HepG2 (cell line): ENCODE measurements around the gene TRIM8. TPM values are rescaled to one million over a fixed set of nuclear protein-coding genes. Genes with fewer than 3 reads are reported as not detected.
A peak's percentile ranks its signal among the peaks of the same experiment; 100 is the strongest.

ENCODE experiments used
- ATAC-seq: fragments of 200-7000 bp; cut with Tn5 transposase; 3 replicates; pipeline ENCODE4 v1.9.1; 2020; ENCODE audit warnings: mild to moderate bottlenecking, moderate library complexity
- BruUV-seq: library from RNA; stranded (reverse); fragments of 400-500 nt; replicated peaks from 2 replicates; lab custom pipeline; 2021; lab: Mats Ljungman, UMichigan
- CTCF ChIA-PET: fragments of 300-600 bp; formaldehyde crosslinking; extraction: SDS; loops from one replicate; lab custom pipeline; 2021; ENCODE audit warnings: low total read pairs, inconsistent platforms, low intra/inter-chr PET ratio; lab: Yijun Ruan, JAX
- POLR2A ChIA-PET: fragments of 350-600 bp; sonication (Branson Sonifier 250); formaldehyde crosslinking; loops from one replicate; lab custom pipeline; 2020; ENCODE audit warnings: antibody characterized with exemption, inconsistent platforms; lab: Yijun Ruan, JAX
- DNase-seq: peaks from one replicate; pipeline ENCODE4 v3.0.0-alpha.2; 2015; ENCODE audit warnings: low spot score
- FAIRE-seq: peaks from 3 replicates; lab custom pipeline; 2011; peaks lifted over from hg19 to GRCh38; lab: Jason Lieb, UNC
- H2AFZ ChIP-seq: one replicate; pipeline ENCODE4 v1.6.1; 2011; ENCODE audit warnings: low read length, inconsistent platforms
- H3K27ac ChIP-seq: fragments of 300-600 bp; 3 replicates; pipeline ENCODE4 v1.8.0; 2011; ENCODE audit warnings: mixed run types, mild to moderate bottlenecking, mixed read lengths, low read length, inconsistent platforms; ENCODE audit not compliant: insufficient read depth; ENCODE audit errors: extremely low read length
- H3K27me3 ChIP-seq, 2 experiments: fragments of 200-600 bp in 1 of 2; 2 replicates in 1 of 2; 3 replicates in 1 of 2; pipeline versions ENCODE4 v1.6.0 to v1.8.0; 2011; ENCODE audit warnings: low read length in 2 of 2, mild to moderate bottlenecking in 2 of 2, moderate library complexity in 2 of 2, inconsistent platforms in 1 of 2; ENCODE audit not compliant: insufficient read depth in 2 of 2, control insufficient read depth in 1 of 2
- H3K36me3 ChIP-seq, 2 experiments: fragments of 200-600 bp in 1 of 2; replicated peaks in 1 of 2; 2 replicates in 1 of 2; 3 replicates in 1 of 2; pipeline versions ENCODE4 v1.5.1 to v1.8.0; 2011; ENCODE audit warnings: low read length in 2 of 2, inconsistent platforms in 1 of 2; ENCODE audit not compliant: insufficient read depth in 2 of 2, control insufficient read depth in 1 of 2
- H3K4me1 ChIP-seq: 2 replicates; pipeline ENCODE4 v1.5.1; 2012; ENCODE audit warnings: low read length, inconsistent platforms; ENCODE audit not compliant: insufficient read depth
- H3K4me2 ChIP-seq: 2 replicates; pipeline ENCODE4 v1.6.0; 2011; ENCODE audit warnings: low read depth, low read length, inconsistent platforms
- H3K4me3 ChIP-seq, 3 experiments: fragments of 200-600 bp in 1 of 3; sonication (generic), shearing (Covaris generic) in 1 of 3; replicated peaks in 1 of 3; 2 replicates each; pipeline ENCODE4 v1.5.1; 2011 to 2016; ENCODE audit warnings: low read length in 3 of 3, inconsistent platforms in 2 of 3, low read depth in 2 of 3, mild to moderate bottlenecking in 2 of 3, control low read depth in 1 of 3, mixed read lengths in 1 of 3; ENCODE audit not compliant: insufficient read depth in 1 of 3
- H3K79me2 ChIP-seq: one replicate; pipeline ENCODE4 v1.6.1; 2011; ENCODE audit warnings: low read length, inconsistent platforms; ENCODE audit not compliant: insufficient read depth
- H3K9ac ChIP-seq: 2 replicates; pipeline ENCODE4 v1.6.0; 2011; ENCODE audit warnings: mild to moderate bottlenecking, low read depth, low read length, inconsistent platforms; ENCODE audit not compliant: insufficient read depth
- H3K9me3 ChIP-seq: 2 replicates; pipeline ENCODE4 v1.5.1; 2012; ENCODE audit warnings: mild to moderate bottlenecking, low read length
- H4K20me1 ChIP-seq: 2 replicates; pipeline ENCODE4 v1.6.0; 2011; ENCODE audit warnings: inconsistent platforms, mild to moderate bottlenecking, low read length, moderate library complexity; ENCODE audit not compliant: insufficient read depth
- REPIN1 ChIP-seq: sonication (generic); formaldehyde crosslinking; IDR thresholded peaks from 2 replicates; pipeline ENCODE4 v1.8.0; 2022; ENCODE audit warnings: missing genetic modification reagents, low read depth, mild to moderate bottlenecking, borderline replicate concordance
- RFX1 ChIP-seq: fragments of 450-650 bp; IDR thresholded peaks from 2 replicates; pipeline ENCODE4 v1.6.1; 2017
- SRF ChIP-seq: IDR thresholded peaks from 2 replicates; pipeline ENCODE4 v1.6.1; 2011; ENCODE audit warnings: mild to moderate bottlenecking, low read depth, low read length, moderate library complexity
- ZNF251 ChIP-seq: sonication (generic); formaldehyde crosslinking; IDR thresholded peaks from 2 replicates; pipeline ENCODE4 v1.9.0; 2021; ENCODE audit warnings: mild to moderate bottlenecking, missing genetic modification reagents
- ZNF891 ChIP-seq: sonication (generic); formaldehyde crosslinking; IDR thresholded peaks from 2 replicates; pipeline ENCODE4 v1.5.0; 2020; ENCODE audit warnings: mild to moderate bottlenecking, missing genetic modification reagents
- WGBS: methylation state at CpG from one replicate; pipeline ENCODE4 v1.1.6; 2017; ENCODE audit warnings: low lambda C conversion rate; 5-methylcytosine and 5-hydroxymethylcytosine counted together
- in situ Hi-C: cut with HindIII; loops from 2 replicates; pipeline ENCODE4 v1.10.0; 2017; ENCODE audit warnings: low pct_unique_long_range_greater_than_20kb; ENCODE audit not compliant: extremely low pct_ligation_motif_present
- intact Hi-C: fragments of 100-400 bp; cut with micrococcal nuclease; formaldehyde crosslinking; loops from one replicate; pipeline ENCODE4 v1.10.0; 2022; ENCODE audit not compliant: unreplicated experiment
- polyA plus RNA-seq, 8 experiments: library from polyadenylated mRNA; depleted of rRNA in 3 of 8; stranded (reverse) in 7 of 8; unstranded in 1 of 8; fragments of >200 nt; fragmentation: Illumina TruSeq in 4 of 8; extraction: Trizol in 4 of 8; gene quantifications; 2 replicates each; pipeline versions ENCODE4 v1.2.1 to v1.2.3, GENCODE V29; 2011 to 2016; ENCODE audit warnings: low read depth in 4 of 8, missing spikeins in 1 of 8, mixed read lengths in 1 of 8; ENCODE audit not compliant: insufficient read depth in 1 of 8
- total RNA-seq, 5 experiments: library from RNA; depleted of rRNA; stranded (reverse); fragments of >200 nt; fragmentation: Illumina TruSeq; extraction: Trizol; gene quantifications; 2 replicates each; pipeline ENCODE4 v1.2.3, GENCODE V29; 2016; ENCODE audit warnings: low read depth in 1 of 5
- TF ChIP-seq, protein P1 (sequence below): IDR thresholded peaks from 2 replicates; pipeline ENCODE4 v1.6.1; 2018; ENCODE audit warnings: missing genetic modification reagents
- TF ChIP-seq, protein P2 (sequence below): sonication (generic); formaldehyde crosslinking; IDR thresholded peaks from 2 replicates; pipeline ENCODE4 v1.5.0; 2020; ENCODE audit warnings: mild to moderate bottlenecking, missing genetic modification reagents
- TF ChIP-seq, protein P3 (sequence below): sonication (generic); formaldehyde crosslinking; IDR thresholded peaks from 2 replicates; pipeline ENCODE4 v1.8.1; 2023; ENCODE audit warnings: mild to moderate bottlenecking, missing genetic modification reagents

Gene TRIM8
- total and polyA plus RNA-seq, 2 of the 13 experiments (the other 11 are each of a cell fraction or from before 2014, with no cell fraction given), result 38.9 to 66.5 TPM

DNA sequence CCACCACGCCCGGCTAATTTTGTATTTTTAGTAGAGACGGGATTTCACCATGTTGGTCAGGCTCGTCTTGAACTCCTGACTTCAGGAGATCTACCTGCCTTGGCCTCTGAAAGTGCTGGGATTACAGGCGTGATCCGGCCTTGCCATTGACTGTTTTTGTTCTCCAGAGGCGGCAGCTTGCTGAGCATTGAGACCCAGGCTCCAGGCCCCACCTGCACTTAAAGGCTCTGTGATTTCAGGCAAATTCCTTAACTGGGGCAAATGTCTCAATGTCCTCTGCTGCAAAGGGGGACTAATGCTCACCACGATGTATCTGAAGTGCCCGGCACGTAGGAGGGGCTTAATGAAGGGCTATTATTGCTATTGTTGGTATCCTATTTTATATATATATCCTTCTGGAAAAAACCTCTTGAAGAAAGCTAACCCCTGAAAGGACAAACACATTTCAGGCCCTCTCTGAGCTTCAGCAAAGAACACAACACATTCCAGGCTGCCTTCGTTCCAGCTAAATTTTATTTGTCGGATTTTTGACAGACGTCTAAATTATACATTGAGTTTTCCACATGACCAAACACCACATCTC is 29.0 kb downstream of the TRIM8 start:
- POLR2A ChIA-PET, result interaction anchor here (1.1 to 2.5 kb wide), 5 partner anchors 10 to 31 kb away, joined by 3 to 10 read pairs (median 9); no protein-coding TSS in a partner anchor
- 32% methylated on average over 13 of the region's 13 CpGs for WGBS
- H2AFZ ChIP-seq, result no peak overlapping the region

More for the DNA sequence above, 29.0 kb downstream of the TRIM8 start:
- ATAC-seq, result no peak
- peak overlapping the region in 2 of 3 experiments; percentile 48 to 69; a peak in 5 of 6 replicates for H3K4me3 ChIP-seq
- no peaks in the 10 kb centered on the region for H3K79me2 ChIP-seq
- CTCF ChIA-PET, result no interaction called here
- no peak overlapping the region for H3K27ac ChIP-seq
- TF ChIP-seq RFX1 (no peak), ZNF251 (no peak), ZNF891 (CRISPR knock-in tag) (no peak), SRF (no peak), REPIN1 (CRISPR knock-in tag) (no peak)
- TF ChIP-seq, protein P1, sequence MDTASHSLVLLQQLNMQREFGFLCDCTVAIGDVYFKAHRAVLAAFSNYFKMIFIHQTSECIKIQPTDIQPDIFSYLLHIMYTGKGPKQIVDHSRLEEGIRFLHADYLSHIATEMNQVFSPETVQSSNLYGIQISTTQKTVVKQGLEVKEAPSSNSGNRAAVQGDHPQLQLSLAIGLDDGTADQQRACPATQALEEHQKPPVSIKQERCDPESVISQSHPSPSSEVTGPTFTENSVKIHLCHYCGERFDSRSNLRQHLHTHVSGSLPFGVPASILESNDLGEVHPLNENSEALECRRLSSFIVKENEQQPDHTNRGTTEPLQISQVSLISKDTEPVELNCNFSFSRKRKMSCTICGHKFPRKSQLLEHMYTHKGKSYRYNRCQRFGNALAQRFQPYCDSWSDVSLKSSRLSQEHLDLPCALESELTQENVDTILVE (CRISPR knock-in tag), result no peak
- TF ChIP-seq, protein P2, sequence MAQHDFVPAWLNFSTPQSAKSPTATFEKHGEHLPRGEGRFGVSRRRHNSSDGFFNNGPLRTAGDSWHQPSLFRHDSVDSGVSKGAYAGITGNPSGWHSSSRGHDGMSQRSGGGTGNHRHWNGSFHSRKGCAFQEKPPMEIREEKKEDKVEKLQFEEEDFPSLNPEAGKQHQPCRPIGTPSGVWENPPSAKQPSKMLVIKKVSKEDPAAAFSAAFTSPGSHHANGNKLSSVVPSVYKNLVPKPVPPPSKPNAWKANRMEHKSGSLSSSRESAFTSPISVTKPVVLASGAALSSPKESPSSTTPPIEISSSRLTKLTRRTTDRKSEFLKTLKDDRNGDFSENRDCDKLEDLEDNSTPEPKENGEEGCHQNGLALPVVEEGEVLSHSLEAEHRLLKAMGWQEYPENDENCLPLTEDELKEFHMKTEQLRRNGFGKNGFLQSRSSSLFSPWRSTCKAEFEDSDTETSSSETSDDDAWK (CRISPR knock-in tag), result no peak
- TF ChIP-seq, protein P3, sequence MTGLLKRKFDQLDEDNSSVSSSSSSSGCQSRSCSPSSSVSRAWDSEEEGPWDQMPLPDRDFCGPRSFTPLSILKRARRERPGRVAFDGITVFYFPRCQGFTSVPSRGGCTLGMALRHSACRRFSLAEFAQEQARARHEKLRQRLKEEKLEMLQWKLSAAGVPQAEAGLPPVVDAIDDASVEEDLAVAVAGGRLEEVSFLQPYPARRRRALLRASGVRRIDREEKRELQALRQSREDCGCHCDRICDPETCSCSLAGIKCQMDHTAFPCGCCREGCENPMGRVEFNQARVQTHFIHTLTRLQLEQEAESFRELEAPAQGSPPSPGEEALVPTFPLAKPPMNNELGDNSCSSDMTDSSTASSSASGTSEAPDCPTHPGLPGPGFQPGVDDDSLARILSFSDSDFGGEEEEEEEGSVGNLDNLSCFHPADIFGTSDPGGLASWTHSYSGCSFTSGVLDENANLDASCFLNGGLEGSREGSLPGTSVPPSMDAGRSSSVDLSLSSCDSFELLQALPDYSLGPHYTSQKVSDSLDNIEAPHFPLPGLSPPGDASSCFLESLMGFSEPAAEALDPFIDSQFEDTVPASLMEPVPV (CRISPR knock-in tag), result no peak
- peak overlapping the region; percentile 82 for H3K4me2 ChIP-seq
- intact Hi-C loops, result no loop called here
- no TSS peak for BruUV-seq
- FAIRE-seq, result no peak
- no peaks in the 10 kb centered on the region for H4K20me1 ChIP-seq
- no peaks in the 10 kb centered on the region for H3K27me3 ChIP-seq
- H3K9me3 ChIP-seq, result no peaks in the 10 kb centered on the region
- no peaks in the 10 kb centered on the region for H3K36me3 ChIP-seq
- DNase-seq, result no peak
- in situ Hi-C loops, result no loop called here
- H3K9ac ChIP-seq, result no peak overlapping the region
- H3K4me1 ChIP-seq, result peaks cover 100% of the 10 kb centered on the region
